ELR (cell line): ENCODE data around the gene DEF6.
"Not testable (repeated sequence)": the region's sequence is repeated elsewhere in the genome, so short reads cannot be mapped to it uniquely, and the experiment has no call there.

Experiments
- DNase-seq: peaks from one replicate; pipeline ENCODE4 v3.0.0-alpha.2; 2015; ENCODE audit warnings: low read depth

DEF6 gene

GRCh38 chr6:35310265-35310831 is 12.7 kb downstream of the DEF6 start:
- DNase-seq, result no peak

GRCh38 chr6:35311390-35312075 is 13.9 kb downstream of the DEF6 start:
- no peak for DNase-seq

GRCh38 chr6:35312076-35312800 is 14.6 kb downstream of the DEF6 start:
- no peak for DNase-seq

- no peak for DNase-seq
Observed at GRCh38 chr6:35312807-35313206, 15.2 kb downstream of the DEF6 start.

GRCh38 chr6:35317483-35318195 is 20.0 kb downstream of the DEF6 start:
- DNase-seq, result peak; percentile 53

- peak; percentile 90 for DNase-seq
Observed at GRCh38 chr6:35318196-35319171, 20.9 kb downstream of the DEF6 start.

- DNase-seq, result no peak
Observed at GRCh38 chr6:35319346-35320030, 21.9 kb downstream of the DEF6 start.

GRCh38 chr6:35320031-35320410 is 22.4 kb downstream of the DEF6 start:
- DNase-seq, result no peak

- no peak for DNase-seq
Observed at GRCh38 chr6:35321091-35321490, 23.5 kb downstream of the DEF6 start.

- DNase-seq, result peak; percentile 73
Observed at GRCh38 chr6:35327349-35328027, 29.9 kb downstream of the DEF6 start.

- no peak for DNase-seq
Observed at GRCh38 chr6:35328108-35328723, 30.6 kb downstream of the DEF6 start.

GRCh38 chr6:35328965-35329364 is 31.3 kb downstream of the DEF6 start:
- not testable (repeated sequence) for DNase-seq

GRCh38 chr6:35330541-35331119 is 33.0 kb downstream of the DEF6 start:
- no peak for DNase-seq

- peak; percentile 47 for DNase-seq
Observed at GRCh38 chr6:35332074-35332887, 34.7 kb downstream of the DEF6 start.

GRCh38 chr6:35341557-35341956 is 43.9 kb downstream of the DEF6 start:
- DNase-seq, result peak; percentile 9

GRCh38 chr6:35342258-35343091 is 44.9 kb downstream of the DEF6 start, which contains the start of gene PPARD:
Gene PPARD (plus strand): TSS chr6:35342558. CDS start chr6:35411088, 68,530 bp downstream.
- DNase-seq, result peak; percentile 97

GRCh38 chr6:35343092-35343834 is 45.6 kb downstream of the DEF6 start:
- DNase-seq, result peak; percentile 35
